GM19372 (cell line): Measurements from ENCODE around the gene MYO1D.

Experiments
- ATAC-seq: cut with Tn5 transposase; IDR thresholded peaks from one replicate; pipeline ENCODE4 v1.9.1; 2021; ENCODE audit warnings: mild to moderate bottlenecking, low read depth, moderate library complexity; ENCODE audit not compliant: unreplicated experiment

Gene MYO1D

DNA sequence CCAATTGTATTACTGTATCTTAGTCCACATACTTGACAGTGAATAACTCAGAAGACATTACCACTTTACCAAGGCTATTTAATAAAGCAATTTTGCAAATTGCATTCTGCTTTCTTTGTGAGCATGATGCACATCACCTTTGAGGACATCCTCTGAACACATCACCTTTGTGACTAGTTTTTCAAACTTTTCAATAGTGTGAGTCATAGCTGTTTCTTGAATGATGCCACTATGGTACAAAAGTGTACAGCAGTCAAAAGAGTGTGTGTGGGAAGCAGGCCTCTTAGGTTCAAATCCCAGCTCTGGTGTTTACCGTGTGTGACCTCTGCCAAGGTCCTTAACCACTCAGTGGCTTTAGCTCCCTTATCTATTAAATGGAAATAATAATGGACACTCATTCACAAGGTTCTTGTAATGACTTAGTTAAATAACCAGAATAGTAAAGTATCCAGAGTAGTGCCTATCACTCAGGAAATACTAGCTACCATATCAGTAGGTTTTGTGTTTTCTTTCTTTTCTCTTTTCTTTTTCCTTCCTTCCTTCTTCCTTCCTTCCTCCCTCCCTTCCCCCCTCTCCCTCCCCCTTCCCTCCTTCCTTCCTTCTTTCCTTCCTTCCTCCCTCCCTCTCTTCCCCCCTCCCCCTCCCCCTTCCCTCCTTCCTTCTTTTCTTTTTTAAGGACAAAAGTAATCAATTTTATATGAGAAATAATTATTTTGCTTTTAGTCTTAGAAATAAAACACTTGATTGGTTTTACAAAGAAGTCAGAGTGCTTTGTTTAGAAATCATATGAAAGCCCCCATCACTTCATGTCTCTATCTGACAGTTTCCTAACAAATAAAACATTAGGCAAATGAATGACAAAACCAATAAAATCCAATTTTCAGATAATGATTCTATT lies 178.9 kb downstream of the MYO1D start:
- ATAC-seq: no peak

DNA sequence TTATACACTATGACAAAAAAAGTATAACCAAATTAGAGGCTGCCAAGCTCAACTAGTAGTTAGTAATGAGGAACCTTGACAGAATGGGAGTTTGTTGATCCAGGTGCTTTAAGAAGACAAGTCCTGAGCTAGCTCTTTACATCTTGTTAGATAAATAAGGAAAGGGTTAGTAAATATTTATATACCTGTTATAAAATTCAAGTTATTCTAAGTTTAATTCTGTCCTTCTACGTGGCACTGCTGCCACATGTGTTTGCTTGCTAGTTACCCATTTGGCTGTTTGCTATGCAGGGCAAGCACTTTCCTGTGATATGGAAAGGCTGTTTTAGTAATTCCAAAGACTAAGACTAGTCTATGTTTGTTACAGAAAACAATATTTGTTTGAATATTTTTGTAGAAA lies 180.5 kb downstream of the MYO1D start:
- ATAC-seq: no peak

DNA sequence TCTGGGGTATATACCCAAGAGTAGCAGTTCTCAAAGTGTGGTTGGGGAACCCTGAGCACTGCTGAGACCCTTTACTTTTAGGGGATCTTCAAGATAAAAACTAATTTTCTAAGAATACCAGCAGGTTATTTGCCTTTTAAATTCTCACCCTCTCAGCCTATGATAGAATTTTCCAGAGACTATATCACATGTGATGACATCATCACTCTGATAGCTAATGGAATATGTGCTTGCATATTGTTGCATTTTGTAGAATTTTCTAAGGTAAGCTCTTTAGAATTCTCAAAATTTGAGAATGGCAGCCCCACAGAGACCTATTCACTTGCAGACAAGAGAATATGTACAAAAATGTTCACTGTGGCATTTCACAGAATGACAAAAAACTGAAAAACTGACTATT lies 181.1 kb downstream of the MYO1D start:
- no peak for ATAC-seq

DNA sequence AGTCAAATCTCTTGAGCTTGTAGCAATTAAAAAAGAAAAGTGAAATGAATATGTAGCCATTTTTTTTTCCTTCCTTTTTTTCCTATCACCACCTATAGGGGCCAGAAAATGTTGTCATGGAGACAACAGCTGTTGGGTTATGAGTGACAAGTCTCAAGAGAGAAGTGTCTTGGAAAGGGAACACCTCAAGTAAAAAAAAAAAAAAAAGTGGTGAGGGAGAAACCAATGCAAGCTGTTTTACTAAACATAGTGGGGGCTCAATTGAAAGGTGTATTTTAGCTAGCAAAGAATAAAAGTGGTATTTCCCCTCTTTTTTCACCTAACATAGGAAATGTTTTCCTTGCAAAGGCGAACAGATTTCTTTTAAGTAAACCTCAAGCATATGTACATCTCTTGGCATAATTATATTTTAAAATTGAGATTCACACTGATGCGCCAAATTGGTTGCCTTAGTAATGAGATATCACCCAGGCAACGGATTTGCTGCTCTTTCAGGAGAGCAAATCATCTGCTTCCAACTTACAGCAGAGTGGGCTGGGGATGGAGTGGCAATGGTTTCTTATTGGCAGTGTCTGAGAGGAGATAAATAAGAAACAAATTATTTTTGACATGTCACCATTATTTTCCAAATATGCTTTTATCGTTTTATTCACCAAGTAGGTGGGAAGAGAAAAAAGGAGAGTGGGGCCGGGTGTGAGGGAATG lies 183.6 kb downstream of the MYO1D start:
- ATAC-seq: no peak

DNA sequence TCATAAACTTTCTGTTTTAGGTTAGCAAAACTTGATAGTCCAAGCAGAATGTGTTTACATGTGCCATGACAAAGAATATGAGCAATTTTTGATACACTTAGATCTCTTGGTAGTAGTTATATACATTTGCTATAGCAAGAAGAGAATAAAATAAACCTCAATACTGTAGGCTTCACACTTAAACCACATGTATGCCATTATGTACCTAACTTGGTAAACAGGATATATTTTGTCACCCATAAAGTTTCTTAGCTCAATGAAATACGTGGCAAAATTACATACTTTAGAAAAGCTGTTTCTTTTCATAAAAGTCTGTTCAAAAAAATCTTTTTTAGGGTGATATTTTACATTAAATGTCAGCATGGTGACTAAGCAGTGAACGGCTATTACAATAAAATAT lies 184.7 kb downstream of the MYO1D start:
- no peak for ATAC-seq

DNA sequence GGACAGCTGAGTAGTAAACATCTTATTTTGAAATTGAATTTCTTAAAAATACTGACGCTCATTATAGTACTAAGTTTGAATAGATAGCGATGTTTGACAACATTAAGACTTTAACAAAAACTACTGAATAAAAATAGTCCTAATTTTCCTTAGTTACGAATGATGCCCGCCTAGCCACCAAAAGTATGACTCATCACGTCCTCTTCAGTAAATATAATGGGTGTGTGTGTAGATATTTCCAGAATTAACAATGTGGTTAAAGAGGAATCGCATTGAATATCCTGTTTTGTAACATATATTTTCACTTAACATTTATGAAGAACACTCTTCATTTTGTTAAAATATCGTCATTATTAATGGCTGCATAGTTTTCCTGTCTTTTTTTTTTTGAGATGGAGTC lies 187.6 kb downstream of the MYO1D start:
- ATAC-seq: no peak

DNA sequence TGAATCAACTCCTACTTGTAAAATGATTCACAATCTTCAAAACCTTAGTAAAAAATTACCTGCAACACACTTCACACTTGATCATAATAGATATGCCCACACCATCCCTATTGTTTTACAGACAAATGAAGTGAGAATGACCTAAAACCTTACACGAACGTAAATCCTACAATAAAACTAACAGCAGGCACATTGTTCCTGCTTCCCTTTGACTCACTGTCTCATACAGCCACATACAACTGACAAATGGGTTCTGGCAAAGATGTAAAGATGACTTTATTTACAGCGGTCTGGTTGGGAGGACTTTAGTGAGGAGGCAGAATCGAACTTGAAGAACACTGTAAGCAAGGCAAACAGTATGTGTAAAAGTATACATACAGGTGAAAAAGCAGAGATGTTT lies 188.7 kb downstream of the MYO1D start:
- no peak for ATAC-seq

DNA sequence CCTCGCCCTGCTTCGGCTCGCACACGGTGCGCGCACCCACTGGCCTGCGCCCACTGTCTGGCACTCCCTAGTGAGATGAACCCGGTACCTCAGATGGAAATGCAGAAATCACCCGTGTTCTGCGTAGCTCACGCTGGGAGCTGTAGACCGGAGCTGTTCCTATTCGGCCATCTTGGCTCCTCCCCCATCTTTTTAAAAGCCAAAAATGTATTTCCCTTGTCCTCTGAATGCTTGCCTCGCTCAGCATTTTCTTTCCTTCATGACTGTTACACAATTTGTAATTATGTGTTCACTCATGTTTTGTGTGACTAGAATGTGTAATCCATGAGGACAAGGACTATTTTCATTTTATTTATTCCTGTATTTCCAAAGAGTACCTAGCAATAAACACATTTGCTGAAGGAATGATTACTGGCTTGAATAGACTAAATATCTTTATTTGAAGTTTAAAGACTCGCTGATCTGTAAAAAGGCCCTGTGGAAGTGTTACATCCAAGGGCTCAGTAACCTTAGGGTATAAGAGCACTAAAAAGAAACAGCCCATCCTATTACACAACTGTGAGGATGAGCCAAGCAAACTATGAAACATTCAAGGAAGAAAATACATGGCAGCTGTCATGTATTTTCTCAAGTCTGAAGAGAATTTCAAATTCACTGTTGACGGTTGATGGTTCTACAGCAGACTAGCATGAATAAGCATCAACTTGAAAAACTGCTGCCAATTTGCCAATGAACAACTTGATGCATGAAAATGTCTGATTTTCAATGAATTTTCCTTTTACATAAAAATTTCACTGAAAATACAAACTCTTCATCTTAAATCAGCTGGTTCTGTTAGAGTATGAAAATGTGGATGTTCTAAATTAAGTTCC lies 192.6 kb downstream of the MYO1D start:
- no peak for ATAC-seq

DNA sequence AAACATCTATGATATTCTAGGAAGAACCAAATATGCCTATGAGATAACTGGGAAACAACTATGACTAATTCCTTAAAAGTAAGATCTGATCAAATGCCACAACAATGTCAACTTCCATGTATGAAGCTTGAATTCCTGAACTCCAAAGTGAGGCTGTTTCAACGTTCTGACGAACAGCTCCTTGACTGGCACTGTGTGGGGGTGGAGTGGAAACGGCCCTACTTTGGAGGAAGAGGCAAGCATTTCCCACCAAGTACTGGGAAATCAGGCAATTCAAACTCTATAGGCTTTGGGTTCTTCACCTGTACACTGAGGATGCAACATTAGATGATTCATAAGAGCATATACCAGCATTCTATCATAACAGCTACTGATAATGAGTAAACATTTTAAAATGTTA lies 203.0 kb downstream of the MYO1D start:
- ATAC-seq: no peak

DNA sequence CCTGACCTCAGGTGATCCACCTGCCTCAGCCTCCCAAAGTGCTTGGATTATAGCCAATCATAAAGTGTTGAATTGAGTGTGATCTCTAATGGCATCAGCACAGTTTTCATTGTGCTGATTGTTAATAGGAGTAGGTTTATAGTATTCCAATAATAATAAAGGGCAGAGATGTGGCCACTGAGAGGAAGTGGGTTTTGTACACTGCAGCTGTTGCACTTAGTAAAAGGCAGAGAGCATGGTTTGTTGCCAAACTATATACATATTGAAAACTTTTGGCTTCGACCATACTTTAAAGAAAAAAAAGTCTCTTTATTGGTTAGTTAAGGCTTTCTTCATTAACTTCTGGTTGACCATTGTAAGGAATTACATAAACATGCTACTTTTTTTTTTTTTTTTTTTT lies 204.2 kb downstream of the MYO1D start:
- ATAC-seq: no peak

DNA sequence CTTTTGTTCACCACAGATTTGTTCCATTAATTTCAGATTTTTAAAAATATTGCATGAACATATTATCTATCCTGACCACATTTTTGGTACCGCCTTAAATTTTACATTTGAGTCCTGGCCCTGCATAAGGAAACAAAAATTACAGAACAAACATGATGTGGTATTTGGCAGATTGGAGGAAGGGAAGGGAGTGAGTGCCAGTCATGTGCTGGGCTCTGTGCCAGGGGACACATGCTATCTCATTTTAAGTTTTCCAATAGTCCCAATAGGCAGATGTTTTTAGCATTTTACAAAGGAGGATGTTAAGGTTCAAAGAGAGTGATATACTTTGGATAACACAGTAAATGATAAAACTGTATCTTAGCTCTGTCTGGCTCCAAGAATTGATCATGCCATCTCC lies 205.0 kb downstream of the MYO1D start:
- no peak for ATAC-seq

DNA sequence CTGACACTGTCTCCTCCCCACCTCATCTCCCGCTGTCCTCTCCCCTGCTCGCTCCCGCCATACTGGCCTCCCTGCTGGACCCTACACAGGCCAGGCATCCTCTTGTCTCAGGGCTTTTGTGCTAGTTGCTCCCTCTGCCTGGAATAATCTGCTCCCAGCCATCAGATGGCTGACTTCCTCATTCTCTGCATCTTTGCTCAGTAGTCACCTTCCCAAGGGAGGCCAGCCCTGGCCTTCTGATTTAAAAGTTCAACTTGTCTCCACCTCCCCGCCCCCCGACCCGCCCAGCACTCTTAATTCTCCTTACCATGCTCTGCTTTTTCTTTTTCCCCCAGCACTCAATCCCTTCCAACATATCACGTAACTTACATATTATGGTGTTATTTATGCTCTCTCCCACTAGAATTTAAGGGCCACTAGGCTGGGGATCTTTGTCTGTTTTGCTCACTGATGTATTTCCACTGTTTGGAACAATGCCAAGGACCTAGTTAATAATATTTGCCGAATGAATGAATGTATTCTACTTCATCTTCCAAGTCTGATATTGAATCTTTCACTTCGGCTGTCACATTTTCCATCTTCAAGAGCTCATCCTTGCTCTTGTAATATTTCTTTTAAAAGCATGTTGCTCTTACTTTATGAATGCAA lies 211.9 kb downstream of the MYO1D start:
- ATAC-seq: no peak

DNA sequence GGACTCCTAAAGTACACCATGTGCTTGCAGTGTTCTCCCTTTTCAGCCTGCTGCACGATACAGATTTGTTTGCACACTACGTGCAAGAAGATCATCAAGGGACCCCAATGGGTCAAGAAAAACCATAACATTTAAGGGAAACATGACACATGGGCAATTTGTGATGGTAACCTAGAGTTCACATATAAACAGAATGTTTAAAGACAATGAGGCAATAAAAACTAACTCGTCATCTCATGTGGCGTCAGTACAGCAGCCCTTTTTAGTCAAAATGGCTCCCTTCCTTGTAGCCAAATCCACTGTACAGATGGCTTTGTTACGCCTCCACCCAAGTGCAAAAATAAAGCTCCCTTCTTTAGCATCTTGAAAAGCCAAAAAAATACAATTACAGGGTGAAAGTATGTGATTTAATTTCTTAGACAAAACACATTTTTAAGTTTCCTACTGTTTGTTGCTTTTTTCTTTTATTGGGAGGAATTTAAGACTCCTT lies 216.4 kb downstream of the MYO1D start:
- ATAC-seq: no peak

DNA sequence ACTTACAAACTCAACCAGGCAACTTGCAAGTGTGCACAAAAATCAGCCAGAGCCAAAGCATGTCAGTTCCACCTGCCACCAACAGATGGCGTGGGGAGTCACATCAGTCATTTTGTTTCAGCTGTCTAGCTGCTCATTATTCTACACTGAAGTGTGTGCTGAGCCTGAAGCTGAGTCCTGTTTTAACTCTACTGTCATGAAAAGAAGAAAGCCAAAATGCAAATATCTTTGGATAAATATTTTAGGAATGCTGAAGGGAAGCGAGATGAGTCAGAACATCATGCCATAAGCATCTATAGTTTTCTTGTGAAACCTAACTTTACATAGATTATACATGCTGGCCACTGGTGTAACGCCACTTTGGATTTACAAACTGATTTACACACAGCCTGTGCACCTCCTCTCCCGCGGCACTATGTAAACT lies 217.5 kb downstream of the MYO1D start:
- ATAC-seq: no peak

DNA sequence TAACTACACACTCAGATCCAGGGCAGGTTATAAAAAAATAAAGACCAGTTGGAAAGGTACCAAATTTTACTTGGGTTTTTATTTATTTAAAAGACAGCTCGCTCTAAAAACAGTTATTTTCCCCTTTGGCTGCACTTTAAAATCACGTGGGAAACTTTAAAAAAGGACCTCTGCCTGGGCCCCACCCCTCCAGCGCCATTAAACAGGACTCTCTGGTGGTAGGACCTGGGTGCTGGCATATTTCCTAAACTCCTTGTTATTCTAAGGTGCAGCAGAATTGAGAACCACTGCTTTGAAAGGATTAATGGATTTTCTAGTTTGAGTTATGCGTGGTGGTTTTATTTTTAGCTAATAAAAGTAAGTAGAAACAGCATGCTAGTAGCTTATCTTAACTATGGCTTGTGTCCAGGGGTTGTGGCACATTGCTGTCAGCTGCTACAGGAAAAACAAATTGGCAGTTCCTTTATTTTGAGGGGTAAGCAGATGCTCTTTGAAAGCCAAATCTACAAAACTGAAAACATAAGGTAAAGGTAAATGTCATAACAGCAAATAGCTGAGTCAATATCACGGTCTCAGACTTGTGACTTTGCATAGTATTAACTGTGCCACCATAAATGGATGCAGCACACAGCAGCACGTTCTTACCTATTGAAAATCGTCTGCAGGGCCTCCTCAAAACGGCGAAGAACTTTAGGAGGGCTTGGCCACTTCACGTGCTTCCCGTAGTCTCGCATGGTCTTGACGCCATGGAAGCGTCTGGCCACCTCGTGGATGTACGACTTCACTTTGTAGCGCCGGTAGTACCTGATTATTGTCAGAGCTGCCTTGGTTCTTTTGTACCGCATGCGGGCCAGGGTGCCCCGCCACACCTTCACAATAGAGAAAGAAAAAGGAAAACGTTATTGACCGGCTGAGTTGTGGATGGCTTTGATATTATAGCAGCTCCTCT lies 218.2 kb downstream of the MYO1D start:
- ATAC-seq: no peak

DNA sequence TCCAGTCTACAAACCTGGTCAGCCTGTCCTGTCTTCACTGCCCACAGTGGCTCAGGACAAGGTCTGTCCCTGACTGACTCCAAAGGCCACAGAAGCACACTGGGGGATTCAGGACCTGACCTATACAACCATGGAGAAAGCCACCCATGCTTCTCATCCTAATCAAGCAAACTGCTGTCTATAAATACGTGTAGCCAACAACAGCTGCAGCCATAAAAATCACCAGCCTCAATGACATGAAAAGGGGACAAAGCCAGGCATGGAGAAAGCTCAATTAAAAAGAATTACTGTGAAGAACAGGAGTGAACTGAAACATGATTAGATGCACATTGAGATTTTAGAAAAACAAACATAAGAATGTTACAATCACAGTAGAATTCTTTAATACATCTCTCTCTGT lies 220.0 kb downstream of the MYO1D start:
- no peak for ATAC-seq

DNA sequence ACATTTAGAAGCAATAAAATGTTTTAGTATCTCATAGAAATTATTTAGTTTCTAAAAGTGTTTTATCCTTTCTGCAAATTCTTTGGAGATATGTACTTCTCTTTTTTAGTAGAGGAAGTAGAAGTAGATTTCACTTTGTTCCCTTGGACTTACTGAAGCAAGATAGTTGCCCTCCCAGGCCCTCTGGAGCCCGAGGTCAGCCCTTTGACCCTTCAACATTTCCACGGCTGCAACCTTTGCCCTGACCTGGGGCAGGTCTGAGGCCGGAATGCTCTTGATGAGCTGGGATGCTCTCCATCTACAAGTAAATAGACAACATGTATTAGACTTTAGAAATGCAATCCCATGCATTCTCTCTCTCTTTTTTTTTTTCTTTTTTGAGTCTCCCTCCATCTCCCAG lies 222.6 kb downstream of the MYO1D start:
- no peak for ATAC-seq

DNA sequence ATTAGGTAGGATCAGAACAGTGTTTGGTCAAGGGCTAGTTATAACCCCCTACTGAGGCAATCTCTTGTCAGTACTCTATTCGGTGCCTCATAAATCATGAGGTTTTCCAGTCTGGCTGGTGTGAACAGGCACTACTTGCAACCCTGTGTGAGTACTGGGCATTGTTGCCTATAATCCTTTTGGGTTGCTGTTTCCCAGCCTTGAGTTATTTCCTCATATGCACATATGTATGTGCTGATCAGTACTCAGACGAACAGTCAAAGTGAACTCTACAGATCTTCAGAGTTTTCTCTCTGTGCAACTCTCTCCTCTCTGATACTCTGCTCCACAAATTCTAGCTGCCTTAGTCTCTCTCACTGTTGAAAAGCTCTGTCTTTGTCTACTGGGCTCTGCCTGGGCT lies 225.8 kb downstream of the MYO1D start:
- ATAC-seq: no peak

DNA sequence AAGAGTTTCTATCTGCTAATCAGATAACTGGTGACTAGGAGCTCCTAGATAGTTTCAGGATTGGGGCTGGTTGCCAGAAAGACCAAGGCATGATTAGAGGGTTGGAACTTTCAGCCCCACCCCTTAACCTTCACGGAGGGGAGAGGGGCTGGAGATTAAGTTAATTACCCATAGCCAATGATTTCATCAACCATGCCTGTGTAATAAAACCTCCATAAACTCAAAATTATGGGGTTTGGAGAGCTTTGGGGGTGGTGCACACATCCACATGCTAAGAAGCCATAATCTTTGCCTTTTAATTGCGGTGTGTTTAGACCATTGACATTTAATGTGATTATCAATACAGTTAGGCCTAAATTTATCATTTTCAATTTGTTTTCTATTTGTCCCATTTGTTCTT lies 228.5 kb downstream of the MYO1D start:
- ATAC-seq: no peak
